Measurements from ENCODE around the gene RNF220. TPM values are rescaled to one million over a fixed set of nuclear protein-coding genes. Genes with fewer than 3 reads are reported as not detected.

RNF220 gene
- total RNA-seq, 2 experiments from 2014 or later = 81.8 to 94.1 TPM

DNA sequence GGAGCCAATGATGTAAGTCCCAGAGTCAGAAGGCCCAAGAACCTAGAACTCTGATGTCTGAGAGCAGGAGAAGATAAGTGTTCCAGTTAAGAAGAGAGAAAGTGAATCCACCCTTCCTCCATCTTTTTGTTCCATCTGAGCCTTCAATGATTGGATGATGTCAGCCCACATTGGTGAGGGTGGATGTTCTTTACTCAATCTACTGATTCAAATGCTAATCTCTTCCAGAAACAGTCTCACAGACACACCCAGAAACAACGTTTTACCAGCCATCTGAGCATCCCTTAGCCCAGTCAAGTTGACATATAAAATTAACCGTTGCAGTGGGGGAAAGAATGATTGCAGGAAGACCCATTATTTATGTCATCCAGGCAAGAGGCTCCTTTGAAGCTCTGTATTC, 16.5 kb upstream of the RNF220 start:
- DNase-seq = no peak
- no peaks in the 10 kb centered on the region for H3K36me3 Mint-ChIP-seq
- CTCF ChIA-PET = interaction anchor here (1.8 kb wide), 1 partner anchor 264 kb away, joined by 5 read pairs; no protein-coding TSS in a partner anchor
- peaks cover 26% of the 10 kb centered on the region for H3K27me3 Mint-ChIP-seq
- H3K9me3 Mint-ChIP-seq (ENCODE audit: low read depth) = no peaks in the 10 kb centered on the region
- H3K4me3 Mint-ChIP-seq = no peak overlapping the region
- H3K27ac Mint-ChIP-seq = no peak overlapping the region
- no peaks in the 10 kb centered on the region for H3K4me1 Mint-ChIP-seq
- no peak for ATAC-seq

DNA sequence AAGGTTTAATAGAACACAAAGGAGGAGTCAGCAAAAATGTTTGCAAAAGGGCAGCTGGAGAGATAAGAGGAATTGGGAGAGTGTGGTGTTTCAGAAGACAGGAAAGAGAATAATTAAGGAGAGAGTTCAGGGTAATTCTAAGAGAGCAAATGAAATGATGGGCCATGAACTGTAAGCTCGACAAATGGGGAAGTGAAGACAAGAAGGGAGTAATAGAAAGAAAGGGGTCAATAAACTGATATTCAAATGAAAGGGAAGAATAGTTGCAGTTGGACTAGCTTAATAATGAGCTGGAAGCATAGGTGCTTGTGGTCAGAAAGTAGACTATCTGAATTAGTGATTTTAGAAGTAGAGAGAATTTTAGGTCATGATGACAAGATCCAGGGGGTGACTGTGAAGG, 15.6 kb upstream of the RNF220 start:
- Mint-ChIP-seq H3K4me3 (no peak overlapping the region), H3K36me3 (no peaks in the 10 kb centered on the region), H3K4me1 (no peaks in the 10 kb centered on the region), H3K9me3 (ENCODE audit: low read depth) (no peaks in the 10 kb centered on the region), H3K27ac (no peak overlapping the region), H3K27me3 (peaks cover 26% of the 10 kb centered on the region)
- DNase-seq (no peak), ATAC-seq (no peak)
- CTCF ChIA-PET = interaction anchor here (0.6 to 1.8 kb wide), 2 partner anchors 263 to 919 kb away, joined by 3 to 5 read pairs; no protein-coding TSS in a partner anchor

DNA sequence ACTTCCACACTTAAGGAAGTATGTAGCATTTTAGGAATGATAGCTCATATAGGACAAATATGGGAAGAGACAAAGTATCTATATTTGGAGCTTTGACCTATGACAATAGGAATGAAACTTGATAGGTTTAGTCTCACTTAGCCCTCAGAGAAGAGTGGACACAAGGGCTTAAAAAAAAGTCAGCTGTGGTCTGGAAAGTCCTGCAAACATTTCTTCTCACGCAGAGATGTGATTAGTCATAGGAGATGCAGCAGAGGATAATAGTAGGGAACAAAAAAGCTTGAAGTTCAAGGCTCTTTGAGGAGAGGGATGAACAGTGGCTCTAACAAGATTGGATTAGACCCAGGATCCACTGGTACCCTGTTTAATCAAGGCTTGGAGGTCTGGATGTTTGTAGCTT, 14.8 kb upstream of the RNF220 start:
- Mint-ChIP-seq H3K9me3 (ENCODE audit: low read depth) (no peaks in the 10 kb centered on the region), H3K36me3 (no peaks in the 10 kb centered on the region), H3K4me1 (no peaks in the 10 kb centered on the region), H3K4me3 (no peak overlapping the region), H3K27me3 (peaks cover 24% of the 10 kb centered on the region), H3K27ac (no peak overlapping the region)
- DNase-seq (no peak), ATAC-seq (no peak)
- CTCF ChIA-PET = interaction anchor here (1.8 kb wide), 1 partner anchor 263 kb away, joined by 5 read pairs; no protein-coding TSS in a partner anchor

DNA sequence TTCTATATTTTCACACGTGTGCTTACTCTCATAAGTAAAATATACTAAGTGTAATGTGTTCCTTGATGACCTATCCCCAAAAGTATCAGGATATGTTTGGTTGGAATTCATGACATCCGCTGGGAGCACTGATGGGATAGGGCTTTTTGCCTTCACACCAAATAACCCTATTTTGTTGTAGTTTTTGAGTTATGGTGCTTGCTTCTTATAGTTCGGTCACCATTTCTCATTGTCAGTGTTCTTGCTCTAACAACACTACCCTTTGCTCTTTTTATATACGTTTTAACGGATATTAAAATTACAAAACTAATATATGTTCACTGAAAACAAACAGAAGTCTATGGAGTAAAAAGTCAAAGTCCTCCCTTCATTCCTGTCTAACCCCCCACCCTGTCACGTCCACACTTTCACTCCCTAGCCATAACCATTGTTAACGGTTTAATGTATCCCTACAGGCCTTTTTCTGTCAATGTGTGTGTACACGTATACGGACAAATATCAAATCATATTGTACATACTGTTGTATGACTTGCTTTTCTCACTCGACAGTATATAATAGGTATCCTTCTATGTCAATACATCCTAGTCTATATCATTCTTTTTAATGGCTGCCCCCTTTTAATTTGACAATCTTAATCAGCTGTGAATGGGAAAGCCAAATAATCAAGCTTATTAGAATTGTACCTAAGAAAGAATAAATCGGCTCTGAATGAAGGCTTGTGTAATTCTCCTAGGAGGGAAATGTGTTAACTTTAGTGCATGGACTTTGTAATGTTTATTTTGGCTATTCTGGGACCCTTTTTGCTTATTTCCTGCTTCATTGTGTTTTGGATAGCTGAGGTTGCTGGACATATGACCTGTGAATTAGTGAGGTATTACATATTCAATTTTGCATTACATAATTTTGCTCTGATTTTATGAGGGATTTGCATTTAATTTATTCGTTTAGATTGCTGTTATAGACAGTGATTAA, 3.5 kb upstream of the RNF220 start:
- Mint-ChIP-seq H3K27ac (no peak overlapping the region), H3K4me1 (peaks cover 14% of the 10 kb centered on the region), H3K4me3 (no peak overlapping the region), H3K36me3 (no peaks in the 10 kb centered on the region), H3K27me3 (peaks cover 85% of the 10 kb centered on the region), H3K9me3 (ENCODE audit: low read depth) (no peaks in the 10 kb centered on the region)
- ATAC-seq (no peak), DNase-seq (no peak)
- CTCF ChIA-PET = no interaction called here

DNA sequence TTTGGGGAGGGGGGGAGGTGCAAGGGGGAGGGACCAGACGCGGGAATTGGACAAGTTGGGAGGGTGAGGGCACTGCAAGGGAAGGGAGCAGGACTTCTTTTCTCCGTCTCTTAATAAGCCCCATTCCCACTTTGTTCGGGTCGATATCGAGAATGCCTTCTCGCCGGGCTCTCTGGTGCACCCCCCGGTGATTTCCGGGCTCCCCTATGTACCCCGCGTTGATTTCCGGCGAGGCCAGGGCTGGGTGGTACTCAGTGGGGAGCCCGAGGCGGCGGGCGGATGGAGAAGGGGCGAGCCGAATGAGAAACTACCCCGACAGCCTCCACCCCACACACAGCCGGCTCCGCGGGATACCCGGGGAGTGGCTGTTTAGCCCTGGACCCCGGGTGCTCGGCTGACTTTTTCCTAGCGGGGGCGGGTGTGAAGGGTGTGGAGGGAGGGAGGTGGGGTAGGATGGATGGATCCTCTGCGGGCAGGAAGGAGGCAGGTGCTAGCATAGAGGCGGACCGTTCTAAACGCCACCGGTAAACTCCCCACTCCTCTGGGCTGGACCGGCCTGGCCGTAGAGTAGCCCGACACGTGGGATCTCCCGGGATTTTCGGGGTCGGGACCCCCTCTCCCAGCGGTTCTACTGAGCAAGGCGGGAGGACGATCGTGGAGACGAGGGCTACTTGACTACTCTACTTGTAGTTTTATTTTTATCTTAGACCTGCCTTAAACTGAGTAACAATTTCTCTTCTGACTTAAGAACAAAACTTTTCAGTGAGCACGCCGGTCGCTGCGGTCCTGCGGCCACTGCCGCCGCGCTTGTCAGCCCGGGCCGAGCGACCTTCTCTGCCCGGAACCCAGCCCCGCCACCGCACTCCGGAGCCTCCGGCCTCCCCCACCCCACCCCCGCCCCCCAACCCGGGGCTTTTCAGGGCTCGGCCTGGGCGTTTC, 1.0 kb downstream of the RNF220 start:
- no peaks in the 10 kb centered on the region for H3K36me3 Mint-ChIP-seq
- peak overlapping the region; percentile 75 for H3K4me3 Mint-ChIP-seq

DNA sequence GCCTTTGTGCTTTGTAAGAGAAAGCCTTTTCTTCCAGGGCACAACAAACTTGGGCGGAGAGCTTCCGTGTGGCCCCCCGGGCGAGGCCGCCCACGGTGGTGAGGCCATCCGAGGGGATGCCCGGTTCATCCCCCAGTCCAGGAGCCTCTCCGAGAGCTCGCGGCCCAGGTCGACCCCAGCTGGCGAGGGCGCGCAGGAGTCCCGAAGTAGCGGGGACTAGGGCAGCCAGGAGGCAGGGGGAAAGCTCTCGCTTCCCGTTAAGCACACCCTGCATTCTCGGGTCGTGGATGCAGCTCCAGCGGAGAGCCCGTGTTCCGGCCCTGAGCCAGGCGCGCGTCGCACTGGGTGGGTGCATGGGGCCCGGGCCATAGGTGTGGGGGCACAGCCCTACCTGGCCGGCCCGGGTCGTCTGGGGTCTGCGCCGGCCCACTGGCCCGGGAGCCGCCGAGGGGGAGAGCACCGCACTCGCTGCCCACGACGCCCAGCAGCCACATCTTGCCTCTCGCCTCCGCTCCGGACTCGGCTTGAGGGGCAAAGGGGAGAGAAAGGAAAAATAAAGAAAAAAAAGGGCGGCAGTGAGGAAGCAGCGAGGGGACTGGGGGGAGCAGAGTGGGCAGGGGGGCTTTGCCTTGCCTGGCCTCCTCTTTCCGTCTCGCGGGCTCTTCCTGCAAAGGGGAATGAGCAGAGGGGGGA, 1.8 kb downstream of the RNF220 start:
- H3K27ac Mint-ChIP-seq = no peak overlapping the region
- peaks cover 49% of the 10 kb centered on the region for H3K27me3 Mint-ChIP-seq
- no peak for ATAC-seq

More for the DNA sequence above, 1.0 kb downstream of the RNF220 start:
- no peaks in the 10 kb centered on the region for H3K9me3 Mint-ChIP-seq (ENCODE audit: low read depth)
- ATAC-seq = peak; percentile 71
- peaks cover 32% of the 10 kb centered on the region for H3K4me1 Mint-ChIP-seq
- peak; percentile 54 for DNase-seq
- CTCF ChIA-PET = no interaction called here
- no peak overlapping the region for H3K27ac Mint-ChIP-seq
- H3K27me3 Mint-ChIP-seq = peaks cover 57% of the 10 kb centered on the region

DNA sequence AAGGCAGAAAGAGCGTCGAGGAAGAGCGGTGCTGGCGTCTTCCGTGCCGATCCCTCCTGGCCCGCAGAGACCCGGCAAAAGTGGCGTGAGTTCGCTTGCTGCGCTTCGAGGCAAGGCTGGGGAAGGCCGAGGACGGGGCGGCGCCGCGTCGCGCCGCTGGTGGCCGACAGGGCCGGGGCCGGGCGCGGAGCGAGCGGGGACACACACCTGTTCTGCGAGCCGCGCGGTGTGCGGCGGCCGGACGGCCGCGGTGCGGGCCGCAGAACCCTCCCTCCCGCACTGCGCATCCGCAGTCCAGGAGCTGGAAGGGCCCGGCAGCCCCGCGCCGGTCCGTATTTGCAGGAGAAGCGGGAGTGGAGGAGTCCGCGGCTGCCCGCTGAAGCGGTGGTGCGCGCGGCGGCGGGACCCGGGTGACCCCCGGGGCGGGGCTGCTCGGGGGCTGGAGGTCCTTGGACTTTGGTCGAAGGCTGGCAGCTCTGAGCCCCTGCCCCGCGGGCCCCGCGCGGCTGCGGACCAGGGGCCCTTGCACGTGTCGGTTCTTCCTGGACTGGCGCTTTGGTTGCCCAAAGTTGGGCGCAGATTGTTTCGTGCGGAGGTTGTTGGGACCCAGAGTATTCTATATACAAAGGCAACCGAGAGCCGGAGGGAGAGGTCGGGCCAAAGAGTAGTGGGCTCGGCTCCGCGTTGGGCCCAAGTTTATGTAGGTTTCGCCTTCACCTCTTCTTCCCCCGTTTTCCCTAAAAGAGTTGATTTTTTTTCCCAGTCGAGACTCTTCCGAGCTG, 2.6 kb downstream of the RNF220 start:
- Mint-ChIP-seq H3K27me3 (peaks cover 41% of the 10 kb centered on the region), H3K36me3 (no peaks in the 10 kb centered on the region), H3K4me3 (no peak overlapping the region), H3K4me1 (peaks cover 32% of the 10 kb centered on the region), H3K27ac (peak overlapping the region; percentile 11), H3K9me3 (ENCODE audit: low read depth) (no peaks in the 10 kb centered on the region)
- ATAC-seq (no peak), DNase-seq (no peak)
- CTCF ChIA-PET = no interaction called here

More for the DNA sequence above, 1.8 kb downstream of the RNF220 start:
- Mint-ChIP-seq H3K9me3 (ENCODE audit: low read depth) (no peaks in the 10 kb centered on the region), H3K4me1 (peaks cover 32% of the 10 kb centered on the region), H3K4me3 (peak overlapping the region; percentile 75), H3K36me3 (no peaks in the 10 kb centered on the region)
- CTCF ChIA-PET = no interaction called here
- DNase-seq = no peak

DNA sequence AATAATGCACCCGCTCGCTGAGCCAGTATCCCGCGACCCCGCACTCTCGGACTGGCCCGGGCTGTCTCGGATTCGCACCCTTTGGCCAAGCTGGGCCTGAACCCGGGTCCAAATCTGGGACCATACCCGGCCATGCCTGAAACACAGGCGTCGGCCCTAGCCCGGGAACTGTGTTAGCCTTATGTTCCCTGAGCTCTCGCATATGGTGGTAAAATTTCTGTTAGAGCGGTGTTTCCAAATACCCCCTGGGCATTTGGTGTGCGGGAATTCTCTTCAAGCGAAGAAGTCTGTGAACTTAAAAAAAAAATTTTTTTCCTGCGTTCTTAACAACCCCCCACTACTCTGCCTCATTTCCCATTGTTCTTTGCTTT, 3.1 kb downstream of the RNF220 start:
- Mint-ChIP-seq H3K27me3 (peaks cover 35% of the 10 kb centered on the region), H3K27ac (peak overlapping the region; percentile 11), H3K4me1 (peaks cover 32% of the 10 kb centered on the region), H3K9me3 (ENCODE audit: low read depth) (no peaks in the 10 kb centered on the region), H3K4me3 (no peak overlapping the region), H3K36me3 (no peaks in the 10 kb centered on the region)
- DNase-seq (no peak), ATAC-seq (no peak)
- CTCF ChIA-PET = no interaction called here

DNA sequence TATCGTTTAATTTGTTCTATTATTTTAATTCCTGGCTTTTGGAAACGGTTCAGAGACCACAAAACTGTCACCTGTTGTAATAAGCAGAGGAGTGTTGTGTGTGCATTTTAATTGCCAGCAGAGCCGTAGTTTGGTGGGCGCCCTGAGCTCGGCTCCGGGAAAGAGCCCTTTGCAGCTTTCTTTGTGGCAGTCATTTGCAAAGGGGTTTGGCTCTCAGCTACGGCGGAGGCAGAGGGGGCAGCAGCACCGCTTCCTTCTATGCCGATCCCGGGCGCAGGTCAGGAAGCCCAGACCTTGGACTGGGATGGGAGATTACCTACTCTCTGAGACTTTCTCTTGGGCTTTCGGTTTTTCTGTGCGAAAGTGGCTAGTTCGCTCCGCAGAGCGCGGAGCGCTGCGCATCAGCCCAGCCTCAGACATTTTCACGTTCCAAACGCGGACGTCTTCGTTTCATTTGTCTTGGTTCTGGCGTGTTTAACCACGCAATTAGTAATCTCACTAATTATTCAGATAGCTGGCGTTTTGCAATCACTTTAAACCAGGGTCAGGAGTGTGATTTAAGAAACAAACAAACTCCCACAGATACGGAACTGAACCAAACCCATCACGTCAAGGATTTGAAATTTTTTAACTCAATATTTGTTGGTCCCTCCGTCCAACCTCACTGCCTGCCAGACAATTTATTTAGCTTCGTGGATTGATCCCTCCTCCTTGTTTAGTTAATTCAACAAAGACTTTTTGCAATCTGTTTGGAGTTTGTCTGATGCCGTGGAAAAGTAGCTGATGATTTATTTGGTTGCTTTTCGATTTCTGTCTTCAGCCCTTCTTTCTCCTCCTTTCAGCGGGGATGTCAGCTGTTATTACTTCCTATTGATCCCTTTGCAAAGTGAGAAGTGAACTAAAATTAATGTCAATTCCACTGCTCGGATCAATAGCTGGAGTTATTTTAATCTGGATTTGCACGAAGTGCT, 3.9 kb downstream of the RNF220 start:
- no peak for DNase-seq
- Mint-ChIP-seq H3K36me3 (no peaks in the 10 kb centered on the region), H3K4me1 (peaks cover 32% of the 10 kb centered on the region), H3K4me3 (peak overlapping the region; percentile 29), H3K9me3 (ENCODE audit: low read depth) (no peaks in the 10 kb centered on the region), H3K27me3 (peaks cover 31% of the 10 kb centered on the region), H3K27ac (peak overlapping the region; percentile 27)
- no peak for ATAC-seq
- CTCF ChIA-PET = no interaction called here

DNA sequence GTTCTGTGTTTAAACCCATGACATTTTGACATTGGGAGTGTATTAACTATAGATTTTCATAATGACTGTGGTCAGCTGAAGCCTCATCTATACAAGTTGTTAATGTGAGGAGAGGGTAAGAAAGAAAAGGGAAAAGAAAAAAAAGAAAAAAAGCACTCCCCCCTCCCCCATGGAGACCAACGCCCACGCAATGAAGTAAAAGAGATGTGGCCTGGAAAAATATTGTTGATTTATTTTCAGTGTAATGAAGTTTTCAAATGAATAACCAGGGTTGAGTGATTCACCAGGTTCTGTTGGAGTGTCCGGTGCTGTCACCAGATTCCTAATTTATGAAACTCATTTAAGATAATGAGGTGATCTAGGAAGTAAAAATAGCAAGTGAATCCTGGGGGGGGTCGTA, 4.7 kb downstream of the RNF220 start:
- Mint-ChIP-seq H3K9me3 (ENCODE audit: low read depth) (no peaks in the 10 kb centered on the region), H3K4me1 (peaks cover 32% of the 10 kb centered on the region), H3K4me3 (no peak overlapping the region), H3K27me3 (peaks cover 23% of the 10 kb centered on the region), H3K27ac (no peak overlapping the region), H3K36me3 (no peaks in the 10 kb centered on the region)
- no peak for DNase-seq
- CTCF ChIA-PET = no interaction called here
- no peak for ATAC-seq

DNA sequence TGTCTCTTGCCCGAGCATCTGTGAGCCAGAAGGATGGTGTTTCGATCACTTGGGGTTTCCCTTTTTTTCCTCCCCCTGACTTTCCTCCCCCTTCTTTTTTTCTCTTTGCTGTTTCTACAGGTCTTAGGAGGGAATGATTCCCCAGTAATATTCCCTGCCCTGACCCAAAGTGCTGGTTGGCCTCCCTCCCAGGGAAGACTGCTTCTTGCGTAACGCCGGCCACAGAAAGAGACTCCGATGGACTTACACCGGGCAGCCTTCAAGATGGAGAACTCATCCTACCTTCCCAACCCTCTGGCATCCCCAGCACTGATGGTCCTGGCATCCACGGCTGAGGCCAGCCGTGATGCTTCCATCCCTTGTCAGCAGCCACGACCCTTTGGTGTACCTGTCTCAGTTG, 6.8 kb downstream of the RNF220 start:
- CTCF ChIA-PET = no interaction called here
- Mint-ChIP-seq H3K36me3 (no peaks in the 10 kb centered on the region), H3K4me1 (peaks cover 18% of the 10 kb centered on the region), H3K27ac (no peak overlapping the region), H3K9me3 (ENCODE audit: low read depth) (no peaks in the 10 kb centered on the region), H3K27me3 (peaks cover 19% of the 10 kb centered on the region), H3K4me3 (no peak overlapping the region)
- ATAC-seq (no peak), DNase-seq (no peak)

DNA sequence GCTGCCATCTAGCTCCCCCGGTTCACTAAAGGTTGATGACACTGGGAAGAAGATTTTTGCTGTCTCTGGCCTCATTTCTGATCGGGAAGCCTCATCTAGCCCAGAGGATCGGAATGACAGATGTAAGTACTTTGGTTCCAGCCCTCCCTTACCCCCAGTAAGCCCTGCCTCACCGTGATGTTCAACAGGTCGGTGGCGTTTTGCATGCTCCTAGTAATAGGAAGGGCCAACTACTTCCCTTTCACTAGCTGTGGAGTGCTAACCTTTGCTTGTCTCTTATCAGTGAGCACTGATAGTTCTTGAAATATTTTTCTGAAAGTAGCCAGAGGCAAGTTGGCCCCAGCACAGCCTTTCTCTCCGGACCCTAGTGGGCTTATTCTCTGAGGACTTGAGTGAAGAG, 7.5 kb downstream of the RNF220 start:
- peaks cover 14% of the 10 kb centered on the region for H3K4me1 Mint-ChIP-seq
- CTCF ChIA-PET = no interaction called here
- no peak for ATAC-seq
- H3K27me3 Mint-ChIP-seq = peaks cover 21% of the 10 kb centered on the region
- H3K9me3 Mint-ChIP-seq (ENCODE audit: low read depth) = no peaks in the 10 kb centered on the region
- H3K4me3 Mint-ChIP-seq = no peak overlapping the region
- no peak overlapping the region for H3K27ac Mint-ChIP-seq
- DNase-seq = no peak
- no peaks in the 10 kb centered on the region for H3K36me3 Mint-ChIP-seq

Measured in activated CD8-positive, alpha-beta memory T cell treated with anti-CD3 and anti-CD28 coated beads, Interleukin-2, amount 10 ng/mL, durations not matched to agents 7 days and 5 days (primary cell).